Heart left ventricle (tissue), 16 donors: ENCODE measurements around the gene COPS8. TPM values are rescaled to one million over a fixed set of nuclear protein-coding genes. Genes with fewer than 3 reads are reported as not detected.
A peak's percentile ranks its signal among the peaks of the same experiment; 100 is the strongest.

ENCODE experiments used
- ATAC-seq, 4 donors: fragments of 200-7000 bp; cut with Tn5 transposase; one replicate each; pipeline ENCODE4 v1.9.1; 2020 to 2022; ENCODE audit warnings: moderate library complexity in 4 of 4, mild to moderate bottlenecking in 3 of 4, moderate number of reproducible peaks in 1 of 4
- DNase-seq, 5 donors: peaks; one replicate each; pipeline ENCODE4 v3.0.0-alpha.2; 2020
- H3K27ac ChIP-seq, 12 donors: fragments of 200-600 bp; sonication (generic) in 4 of 12; one replicate each; pipeline versions ENCODE4 v1.5.0 to v1.8.0; 2016 to 2022; ENCODE audit warnings: mild to moderate bottlenecking in 2 of 12
- H3K27me3 ChIP-seq, 9 donors: fragments of 200-600 bp; sonication (generic) in 2 of 9; one replicate each; pipeline versions ENCODE4 v1.5.1 to v1.8.0; 2016 to 2022; ENCODE audit warnings: mild to moderate bottlenecking in 3 of 9
- H3K36me3 ChIP-seq, 9 donors: fragments of 200-600 bp; sonication (generic) in 2 of 9; one replicate each; pipeline versions ENCODE4 v1.5.0 to v1.8.0; 2018 to 2022; ENCODE audit warnings: mild to moderate bottlenecking in 2 of 9
- H3K4me1 ChIP-seq, 12 donors: fragments of 200-600 bp; sonication (generic) in 4 of 12; one replicate each; pipeline versions ENCODE4 v1.5.0 to v1.8.0; 2016 to 2022; ENCODE audit warnings: mild to moderate bottlenecking in 3 of 12
- H3K4me3 ChIP-seq, 12 donors: fragments of 200-600 bp; sonication (generic) in 4 of 12; one replicate each; pipeline versions ENCODE4 v1.5.0 to v1.8.0; 2017 to 2022; ENCODE audit warnings: mild to moderate bottlenecking in 9 of 12, moderate library complexity in 4 of 12
- H3K9me3 ChIP-seq, 12 donors: fragments of 200-600 bp; sonication (generic) in 4 of 12; one replicate each; pipeline versions ENCODE4 v1.5.0 to v1.8.0; 2016 to 2022; ENCODE audit warnings: mild to moderate bottlenecking in 1 of 12
- POLR2A ChIP-seq, 2 donors: fragments of 450-650 bp; IDR thresholded peaks; one replicate each; pipeline ENCODE4 v1.6.1; 2017; ENCODE audit warnings: antibody characterized with exemption in 2 of 2, mild to moderate bottlenecking in 2 of 2, moderate library complexity in 2 of 2
- WGBS, 4 donors: extraction: QIAGEN DNeasy Blood & Tissue Kit in 2 of 4; methylation state at CpG; one replicate each; pipeline versions ENCODE4 v1.1.5 to v1.1.7; 2013 to 2018; 5-methylcytosine and 5-hydroxymethylcytosine counted together
- intact Hi-C, 10 donors: fragments of 100-400 bp; cut with DNase I; formaldehyde crosslinking; loops; one replicate each; pipeline versions ENCODE4 v1.11.1 to v1.14.2; 2022
- long read RNA-seq, 3 donors: library from polyadenylated mRNA; unstranded; transcript quantifications; one replicate each; pipeline ENCODE4 v2.0.0, GENCODE V29; 2020 to 2021
- polyA plus RNA-seq, 2 donors: library from polyadenylated mRNA; stranded (reverse); fragments of 200-250 nt; gene quantifications; one replicate each; pipeline ENCODE4 v1.2.3, GENCODE V29; 2013
- total RNA-seq, 9 donors: library from RNA; depleted of rRNA in 2 of 9; stranded (reverse); fragments of >200 nt in 2 of 9; fragmentation: NEBNext Ultra II Directional in 3 of 9; extraction: Animal tissue kit (Norgen Biotek cat#: 25700) in 3 of 9; gene quantifications; one replicate each; pipeline versions ENCODE4 v1.1.0 to v1.2.4, GENCODE V29; 2016 to 2023
- TF ChIP-seq, protein P1 (sequence below), 12 donors: fragments of 200-600 bp; sonication (generic) in 4 of 12; IDR thresholded peaks; one replicate each; pipeline versions ENCODE4 v1.5.0 to v1.8.0; 2018 to 2022; ENCODE audit warnings: antibody characterized with exemption in 12 of 12, mild to moderate bottlenecking in 5 of 12
- donor health status: ischemic (EF 13 %, LVEDD 7.1; RV severe dilation, severe dysfunction).
- donor health status: healthy with polysubstance abuse.
- donor health status: DM: no; HTN: yes; CAD: no.
- donor health status: DM: no; HTN: no; CAD: no.
- donor health status: ischemic (EF 25% LVEDD 6.9; RV normal size, moderate dysfunction).
- donor health status: ischemic (EF 25% LVEDD 5.7; RV mildly dilated, moderate dysfunction).
- donor health status: healthy.
- donor health status: DM: yes; HTN: yes; CAD: no.
- donor health status: ischemic (EF 35%, LVEDD 5.7; RV mildly dilated, moderate dysfunction).
- donor health status: nonischemic (EF 11% LVEDD 7.7; RV severe dilation, severe dysfunction).
- donor health status: DM: yes; HTN: yes; CAD: no.
- donor health status: PGD.
- donor health status: ischemic (EF 29% LVEDD 5.4; RV normal size, mild dysfunction).
- donor health status: nonischemic (EF 23%, LVEDD 6.1; RV moderate dilation, normal function).

The COPS8 gene
- total RNA-seq: 100 to 1,000 TPM in 3 of 9 donors, 10 to 100 TPM in 6; 71.3 to 168 (median 93.0) TPM
- 100 to 1,000 TPM in 1 of 2 donors, 10 to 100 TPM in 1; 34.7 to 231 TPM for polyA plus RNA-seq
- long read RNA-seq, donor 1, full-length matches to known transcripts: 60 of 79 reads
- long read RNA-seq, donor 1, partial matches to known transcripts: 3 of 79 reads
- long read RNA-seq, donor 1, other reads (novel, unspliced or antisense): 16 of 79 reads
- long read RNA-seq, donor 2, full-length matches to known transcripts: 214 of 223 reads
- long read RNA-seq, donor 2, partial matches to known transcripts: 1 of 223 reads
- long read RNA-seq, donor 2, other reads (novel, unspliced or antisense): 8 of 223 reads
- long read RNA-seq, donor 3, full-length matches to known transcripts: 112 of 128 reads
- long read RNA-seq, donor 3, partial matches to known transcripts: 6 of 128 reads
- long read RNA-seq, donor 3, other reads (novel, unspliced or antisense): 10 of 128 reads

DNA sequence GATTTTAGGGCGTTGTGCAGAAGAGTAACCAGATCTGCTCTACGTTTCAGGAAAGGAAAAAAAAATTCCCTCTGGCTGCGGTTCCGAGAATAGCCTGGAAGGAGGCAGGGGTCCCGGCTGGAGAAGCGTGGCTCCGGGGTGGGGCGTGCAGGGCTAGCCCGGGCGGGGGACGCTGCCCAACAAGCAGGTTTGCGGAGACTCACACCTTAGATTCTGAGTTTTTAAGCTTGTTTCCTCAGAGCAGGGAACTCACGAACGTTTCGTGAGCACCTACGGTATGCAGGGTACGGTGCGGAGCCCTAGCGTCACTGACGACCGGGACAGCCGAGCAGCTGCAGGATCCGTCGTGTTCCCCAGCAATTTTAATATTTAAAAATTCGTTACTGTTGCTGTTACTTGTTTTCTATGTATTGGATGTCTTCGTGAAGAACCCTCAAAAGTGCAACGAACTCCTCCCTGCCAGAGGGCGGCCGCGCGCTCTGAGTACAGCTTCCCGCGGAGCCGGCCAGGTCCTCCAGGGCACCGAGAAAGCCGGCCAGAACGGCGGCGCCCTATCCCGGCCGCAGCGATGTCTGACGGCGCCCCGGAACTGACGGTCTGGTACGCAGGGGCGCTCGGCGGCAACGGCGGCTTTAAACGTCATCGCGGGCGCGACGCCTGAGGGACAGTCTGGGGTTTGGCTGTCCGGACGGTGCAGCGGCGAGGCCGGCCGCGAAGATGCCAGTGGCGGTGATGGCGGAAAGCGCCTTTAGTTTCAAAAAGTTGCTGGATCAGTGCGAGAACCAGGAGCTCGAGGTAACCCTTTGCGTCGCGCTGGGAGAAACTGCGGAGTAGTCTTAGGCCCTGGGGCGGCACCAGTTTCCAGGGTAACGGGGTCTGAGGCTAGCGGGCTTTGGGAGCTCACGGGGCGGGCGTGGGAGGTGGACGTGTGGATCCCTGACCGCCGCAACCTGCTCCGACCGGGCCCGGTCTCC lies at the start of gene COPS8:
Gene COPS8 (plus strand): TSS at position 642 of the 974 bp plus-strand sequence. CDS start 76 bp downstream, at position 718.
- 0 to 1% (median 0%) methylated on average over 69 to 86 of the region's 86 CpGs for whole genome bisulfite sequencing, 4 donors
- Histone ChIP-seq H3K9me3 (no peaks in the 10 kb centered on the region), H3K27me3 (no peaks in the 10 kb centered on the region), H3K4me3 (peak within 1 kb of the TSS; percentile 60 to 99 (median 82)), H3K36me3 (peaks cover 0 to 32% (median 29%) of the 10 kb centered on the region in 9 donors), H3K4me1 (peaks cover 0 to 26% (median 19%) of the 10 kb centered on the region in 12 donors), H3K27ac (peak within 1 kb of the TSS; percentile 65 to 96 (median 89))
- peak; percentile 73 to 92 for TF ChIP-seq POLR2A (IDR thresholded peaks at IDR 0.05)
- TF ChIP-seq, protein P1, sequence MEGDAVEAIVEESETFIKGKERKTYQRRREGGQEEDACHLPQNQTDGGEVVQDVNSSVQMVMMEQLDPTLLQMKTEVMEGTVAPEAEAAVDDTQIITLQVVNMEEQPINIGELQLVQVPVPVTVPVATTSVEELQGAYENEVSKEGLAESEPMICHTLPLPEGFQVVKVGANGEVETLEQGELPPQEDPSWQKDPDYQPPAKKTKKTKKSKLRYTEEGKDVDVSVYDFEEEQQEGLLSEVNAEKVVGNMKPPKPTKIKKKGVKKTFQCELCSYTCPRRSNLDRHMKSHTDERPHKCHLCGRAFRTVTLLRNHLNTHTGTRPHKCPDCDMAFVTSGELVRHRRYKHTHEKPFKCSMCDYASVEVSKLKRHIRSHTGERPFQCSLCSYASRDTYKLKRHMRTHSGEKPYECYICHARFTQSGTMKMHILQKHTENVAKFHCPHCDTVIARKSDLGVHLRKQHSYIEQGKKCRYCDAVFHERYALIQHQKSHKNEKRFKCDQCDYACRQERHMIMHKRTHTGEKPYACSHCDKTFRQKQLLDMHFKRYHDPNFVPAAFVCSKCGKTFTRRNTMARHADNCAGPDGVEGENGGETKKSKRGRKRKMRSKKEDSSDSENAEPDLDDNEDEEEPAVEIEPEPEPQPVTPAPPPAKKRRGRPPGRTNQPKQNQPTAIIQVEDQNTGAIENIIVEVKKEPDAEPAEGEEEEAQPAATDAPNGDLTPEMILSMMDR (IDR thresholded peaks at IDR 0.05): peak in 8 of 12 donors; percentile 8 to 42 (median 17)
- ATAC-seq (peak; percentile 98 to 99 (median 99)), DNase-seq (peak; percentile 96 to 98 (median 97))
- intact Hi-C loops: no loop called here

DNA sequence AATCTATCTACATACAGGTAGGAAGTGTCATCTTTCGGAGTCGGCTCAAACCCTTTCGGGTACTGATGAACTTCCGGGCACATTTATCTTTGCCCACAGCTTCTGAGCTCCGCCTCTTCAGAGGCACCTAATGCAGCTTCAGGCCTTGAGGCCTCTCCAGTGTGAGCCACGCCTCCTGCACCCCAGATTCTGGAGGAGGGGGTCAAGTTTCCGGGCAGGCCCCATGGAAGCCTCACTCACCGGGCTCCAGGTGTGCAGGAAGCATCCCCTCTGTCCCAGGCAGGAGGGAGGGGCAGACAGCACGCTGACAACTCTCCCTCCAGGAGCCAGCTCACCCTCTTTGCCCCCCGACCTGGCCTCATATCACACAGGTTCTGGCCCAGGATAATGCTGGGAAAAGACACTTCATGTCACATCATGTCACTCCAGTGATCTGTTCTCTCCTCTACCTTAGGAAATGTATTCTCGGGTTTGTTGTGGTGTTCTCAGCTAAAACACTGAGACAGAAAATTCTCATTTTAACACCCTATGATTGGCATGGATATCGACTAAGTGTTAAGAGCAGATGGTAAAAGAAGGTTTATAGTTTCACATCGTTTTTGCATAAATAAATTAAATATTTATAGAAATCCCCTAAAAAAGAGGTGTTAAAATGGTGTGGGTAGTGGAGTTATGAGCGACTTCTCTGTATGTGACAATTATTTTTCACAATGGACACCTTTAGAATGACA lies 46.2 kb upstream of the COPS8 start:
- intact Hi-C loops: no loop called here
- no peak for DNase-seq
- 90 to 95% (median 93%) methylated on average over 14 of the region's 14 CpGs for WGBS, 4 donors
- no peaks in the 10 kb centered on the region for H3K36me3 ChIP-seq
- H3K4me3 ChIP-seq: no peak overlapping the region
- H3K27me3 ChIP-seq: no peaks in the 10 kb centered on the region
- no peaks in the 10 kb centered on the region for H3K9me3 ChIP-seq
- H3K27ac ChIP-seq: no peak overlapping the region
- no peak for TF ChIP-seq POLR2A (IDR thresholded peaks at IDR 0.05)
- peaks cover 0 to 9% (median 0%) of the 10 kb centered on the region in 12 donors for H3K4me1 ChIP-seq
- ATAC-seq: no peak

DNA sequence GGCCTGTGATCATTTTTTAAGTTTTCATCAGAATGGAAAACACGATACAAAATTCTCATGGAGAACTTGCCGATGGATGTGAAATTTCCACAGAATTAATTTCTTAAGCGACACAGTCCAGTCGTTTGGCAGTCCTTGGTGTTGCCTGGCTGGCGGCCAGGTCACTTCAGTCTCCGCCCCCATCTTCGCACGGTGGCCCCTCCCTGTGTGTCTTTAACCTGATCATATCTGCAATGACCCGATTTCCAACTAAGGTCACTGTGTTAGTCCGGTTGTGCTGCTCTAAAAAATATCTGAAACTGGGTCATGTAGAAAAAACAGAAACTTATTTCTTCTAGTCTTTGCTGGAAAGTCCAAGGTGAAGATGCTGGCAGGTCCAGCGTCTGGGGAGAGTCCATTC lies 44.5 kb upstream of the COPS8 start:
- H3K4me3 ChIP-seq: no peak overlapping the region
- H3K36me3 ChIP-seq: no peaks in the 10 kb centered on the region
- H3K27ac ChIP-seq: no peak overlapping the region
- ATAC-seq (peak in 1 of 4 donors; percentile 57), DNase-seq (no peak)
- no peaks in the 10 kb centered on the region for H3K27me3 ChIP-seq
- intact Hi-C loops: no loop called here
- 37 to 55% (median 48%) methylated on average over 11 of the region's 11 CpGs for WGBS, 4 donors
- TF ChIP-seq, protein P1 (IDR thresholded peaks at IDR 0.05): no peak
- TF ChIP-seq POLR2A (IDR thresholded peaks at IDR 0.05): no peak
- H3K9me3 ChIP-seq: no peaks in the 10 kb centered on the region
- peaks cover 0 to 13% (median 0%) of the 10 kb centered on the region in 12 donors for H3K4me1 ChIP-seq

DNA sequence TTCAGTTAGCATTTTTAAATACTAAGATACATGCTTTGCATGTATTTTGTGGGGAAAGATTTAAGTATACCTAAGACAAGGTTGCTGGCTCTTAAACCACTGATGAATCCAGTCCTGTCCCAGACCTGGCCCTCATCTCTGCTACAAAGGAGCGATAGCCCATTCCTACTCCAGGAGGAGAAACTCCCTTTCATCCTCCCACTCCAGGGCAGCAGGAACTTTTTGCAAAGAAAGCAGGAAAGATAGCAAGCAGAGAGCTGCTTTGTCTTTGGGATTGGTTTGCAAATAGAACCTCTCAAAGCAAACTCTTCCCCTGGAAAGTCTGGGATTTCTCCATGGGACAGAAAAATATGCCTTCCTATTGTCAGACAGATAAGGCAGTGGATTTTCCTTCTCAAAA lies 43.6 kb upstream of the COPS8 start:
- DNase-seq (no peak), ATAC-seq (no peak)
- intact Hi-C loops: no loop called here
- Histone ChIP-seq H3K4me1 (peaks cover 0 to 13% (median 0%) of the 10 kb centered on the region in 12 donors), H3K27me3 (no peaks in the 10 kb centered on the region), H3K36me3 (no peaks in the 10 kb centered on the region), H3K27ac (no peak overlapping the region), H3K4me3 (no peak overlapping the region), H3K9me3 (no peaks in the 10 kb centered on the region)
- no peak for TF ChIP-seq POLR2A (IDR thresholded peaks at IDR 0.05)
- TF ChIP-seq, protein P1 (IDR thresholded peaks at IDR 0.05): no peak
- WGBS, 4 donors: 74 to 86% (median 81%) methylated on average over 1 of the region's 1 CpG
